Thoracic aorta (tissue), 2 donors: ENCODE results near the gene EIF6. TPM values are rescaled to one million over a fixed set of nuclear protein-coding genes. Genes with fewer than 3 reads are reported as not detected.
A peak's percentile ranks its signal among the peaks of the same experiment; 100 is the strongest.

Source experiments
- ATAC-seq: fragments of 150-250 bp; one replicate; pipeline ENCODE4 v1.8.0; 2017; ENCODE audit warnings: low read depth; ENCODE audit not compliant: insufficient number of reproducible peaks, low FRiP score
- DNase-seq: peaks from one replicate; pipeline ENCODE4 v3.0.0-alpha.2; 2020; ENCODE audit warnings: low spot score
- H3K27ac ChIP-seq, 2 donors: fragments of 200-600 bp; sonication (generic); 1 replicate in 1 of 2; 2 replicates in 1 of 2; pipeline ENCODE4 v1.5.1; 2016; ENCODE audit warnings: mild to moderate bottlenecking in 2 of 2, moderate library complexity in 2 of 2
- H3K27me3 ChIP-seq: fragments of 200-600 bp; sonication (generic); replicated peaks from 2 replicates; pipeline ENCODE4 v1.6.0; 2016; ENCODE audit warnings: mild to moderate bottlenecking; ENCODE audit not compliant: insufficient read depth
- H3K36me3 ChIP-seq: fragments of 200-600 bp; sonication (generic); one replicate; pipeline ENCODE4 v1.5.1; 2016
- H3K4me1 ChIP-seq, 2 donors: fragments of 200-600 bp; sonication (generic); 1 replicate in 1 of 2; 2 replicates in 1 of 2; pipeline versions ENCODE4 v1.5.1 to v1.6.0; 2016; ENCODE audit warnings: low read depth in 2 of 2, mild to moderate bottlenecking in 1 of 2; ENCODE audit not compliant: control insufficient read depth in 1 of 2
- H3K4me3 ChIP-seq: fragments of 200-600 bp; sonication (generic); 2 replicates; pipeline ENCODE4 v1.5.1; 2016; ENCODE audit warnings: mild to moderate bottlenecking
- H3K9me3 ChIP-seq: fragments of 200-600 bp; sonication (generic); 2 replicates; pipeline ENCODE4 v1.5.1; 2016
- total RNA-seq, 2 donors: library from RNA; depleted of rRNA; stranded (reverse); fragments of >200 nt; gene quantifications; one replicate each; pipeline versions ENCODE4 v1.1.0 to v1.2.3, GENCODE V29; 2016
- TF ChIP-seq, protein P1 (sequence below): fragments of 200-600 bp; sonication (generic); IDR thresholded peaks from one replicate; pipeline ENCODE4 v1.5.1; 2019; ENCODE audit warnings: antibody characterized with exemption

EIF6 gene
- total RNA-seq, 2 donors from 2014 or later = 46.2 to 76.6 TPM

- no peaks in the 10 kb centered on the region for H3K36me3 ChIP-seq
- TF ChIP-seq, protein P1, sequence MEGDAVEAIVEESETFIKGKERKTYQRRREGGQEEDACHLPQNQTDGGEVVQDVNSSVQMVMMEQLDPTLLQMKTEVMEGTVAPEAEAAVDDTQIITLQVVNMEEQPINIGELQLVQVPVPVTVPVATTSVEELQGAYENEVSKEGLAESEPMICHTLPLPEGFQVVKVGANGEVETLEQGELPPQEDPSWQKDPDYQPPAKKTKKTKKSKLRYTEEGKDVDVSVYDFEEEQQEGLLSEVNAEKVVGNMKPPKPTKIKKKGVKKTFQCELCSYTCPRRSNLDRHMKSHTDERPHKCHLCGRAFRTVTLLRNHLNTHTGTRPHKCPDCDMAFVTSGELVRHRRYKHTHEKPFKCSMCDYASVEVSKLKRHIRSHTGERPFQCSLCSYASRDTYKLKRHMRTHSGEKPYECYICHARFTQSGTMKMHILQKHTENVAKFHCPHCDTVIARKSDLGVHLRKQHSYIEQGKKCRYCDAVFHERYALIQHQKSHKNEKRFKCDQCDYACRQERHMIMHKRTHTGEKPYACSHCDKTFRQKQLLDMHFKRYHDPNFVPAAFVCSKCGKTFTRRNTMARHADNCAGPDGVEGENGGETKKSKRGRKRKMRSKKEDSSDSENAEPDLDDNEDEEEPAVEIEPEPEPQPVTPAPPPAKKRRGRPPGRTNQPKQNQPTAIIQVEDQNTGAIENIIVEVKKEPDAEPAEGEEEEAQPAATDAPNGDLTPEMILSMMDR = no peak
- peaks cover 10 to 16% of the 10 kb centered on the region in 2 donors for H3K4me1 ChIP-seq
- no peak overlapping the region for H3K4me3 ChIP-seq
- ATAC-seq (no peak), DNase-seq (no peak)
- H3K9me3 ChIP-seq = no peaks in the 10 kb centered on the region
- no peaks in the 10 kb centered on the region for H3K27me3 ChIP-seq
- no peak overlapping the region for H3K27ac ChIP-seq
These were observed 1.2 kb upstream of the EIF6 start for GRCh38 chr20:35285806-35286076.

DNA sequence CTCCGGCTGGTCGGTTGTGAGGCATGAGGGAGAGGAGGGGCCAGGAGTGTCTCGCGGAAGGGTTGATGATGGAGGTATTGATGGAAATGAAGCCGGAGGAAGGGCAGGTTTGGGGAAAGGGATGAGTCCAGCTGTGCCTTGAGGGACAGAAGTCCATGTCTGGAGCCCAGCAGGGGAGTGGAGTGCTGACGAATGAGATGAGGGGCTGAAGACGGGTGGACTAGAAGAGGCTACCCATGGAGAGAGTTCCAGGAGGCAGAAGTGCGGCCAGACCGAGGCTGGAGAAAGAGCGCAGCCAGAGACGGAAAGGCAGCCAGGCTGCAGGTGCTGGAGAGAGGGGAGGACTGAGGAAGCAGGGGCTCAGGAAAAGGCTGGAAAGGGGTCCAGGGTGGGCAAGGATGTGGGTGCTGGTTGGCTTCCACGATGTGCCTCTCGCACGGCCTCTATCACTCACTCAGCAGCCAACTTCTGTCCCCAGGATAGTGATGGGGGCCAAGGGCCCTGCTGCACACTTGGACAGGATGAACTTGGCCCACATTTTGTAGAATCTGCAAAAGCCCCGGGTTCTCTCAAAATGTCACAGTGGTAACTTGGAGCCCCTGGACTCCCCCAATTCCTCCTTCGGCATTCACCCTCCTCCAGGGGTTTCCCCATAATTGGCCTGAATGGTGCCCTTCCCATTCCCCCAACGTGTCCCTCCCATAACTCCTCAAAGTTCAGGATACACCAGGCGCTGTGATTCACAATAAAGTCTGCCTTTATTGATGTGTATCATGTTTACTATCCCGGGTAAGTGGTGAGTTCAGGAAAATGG is 627 bp upstream of the EIF6 start:
- no peak for DNase-seq

GRCh38 chr20:35283441-35284266 is 918 bp downstream of the EIF6 start:
- TF ChIP-seq, protein P1 = no peak
- no peak for ATAC-seq

More for the DNA sequence above, 627 bp upstream of the EIF6 start:
- no peaks in the 10 kb centered on the region for H3K9me3 ChIP-seq
- peaks cover 10 to 16% of the 10 kb centered on the region in 2 donors for H3K4me1 ChIP-seq
- H3K27me3 ChIP-seq = no peaks in the 10 kb centered on the region
- no peak for ATAC-seq
- H3K36me3 ChIP-seq = peaks cover under 1% of the 10 kb centered on the region
- peak overlapping the region; percentile 84 for H3K4me3 ChIP-seq
- TF ChIP-seq, protein P1 = no peak
- peak overlapping the region; percentile 51 to 71 for H3K27ac ChIP-seq

GRCh38 chr20:35281506-35282101 is 3.0 kb downstream of the EIF6 start:
- TF ChIP-seq, protein P1 = no peak
- Histone ChIP-seq H3K4me3 (no peak overlapping the region), H3K9me3 (no peaks in the 10 kb centered on the region), H3K27ac (no peak overlapping the region), H3K27me3 (no peaks in the 10 kb centered on the region), H3K4me1 (peaks cover 14 to 27% of the 10 kb centered on the region in 2 donors), H3K36me3 (peaks cover 7% of the 10 kb centered on the region)
- DNase-seq = no peak
- no peak for ATAC-seq

More at GRCh38 chr20:35283441-35284266, 918 bp downstream of the EIF6 start:
- H3K4me3 ChIP-seq = peak overlapping the region; percentile 84
- no peak for DNase-seq
- H3K9me3 ChIP-seq = no peaks in the 10 kb centered on the region
- H3K27ac ChIP-seq = peak overlapping the region; percentile 51 to 71
- H3K4me1 ChIP-seq = peaks cover 10 to 16% of the 10 kb centered on the region in 2 donors
- H3K36me3 ChIP-seq = peaks cover 7% of the 10 kb centered on the region
- no peaks in the 10 kb centered on the region for H3K27me3 ChIP-seq

GRCh38 chr20:35280523-35280922 is 4.0 kb downstream of the EIF6 start:
- Histone ChIP-seq H3K27ac (no peak overlapping the region), H3K4me3 (no peak overlapping the region), H3K4me1 (peaks cover 23 to 37% of the 10 kb centered on the region in 2 donors), H3K9me3 (no peaks in the 10 kb centered on the region), H3K36me3 (peaks cover 7% of the 10 kb centered on the region), H3K27me3 (no peaks in the 10 kb centered on the region)
- TF ChIP-seq, protein P1 = no peak
- DNase-seq = no peak
- no peak for ATAC-seq
